Sigmoid colon (tissue), 7 donors: ENCODE results near the gene NR1D2. TPM values are rescaled to one million over a fixed set of nuclear protein-coding genes. Genes with fewer than 3 reads are reported as not detected.
"Not testable (repeated sequence)": the region's sequence is repeated elsewhere in the genome, so short reads cannot be mapped to it uniquely, and the experiment has no call there.

Source experiments
- DNase-seq: peaks from one replicate; pipeline ENCODE4 v3.0.0-alpha.2; 2019
- H3K27ac ChIP-seq, 4 donors: fragments of 200-600 bp; sonication (generic); one replicate each; pipeline ENCODE4 v1.5.1; 2016 to 2019; ENCODE audit warnings: mild to moderate bottlenecking in 1 of 4
- H3K27me3 ChIP-seq, 3 donors: fragments of 200-600 bp; sonication (generic); one replicate each; pipeline ENCODE4 v1.5.1; 2019; ENCODE audit warnings: mild to moderate bottlenecking in 1 of 3
- H3K36me3 ChIP-seq, 4 donors: fragments of 200-600 bp; sonication (generic); one replicate each; pipeline ENCODE4 v1.5.1; 2016 to 2019
- H3K4me1 ChIP-seq, 4 donors: fragments of 200-600 bp; sonication (generic); one replicate each; pipeline ENCODE4 v1.5.1; 2017 to 2019
- H3K4me3 ChIP-seq, 4 donors: fragments of 200-600 bp; sonication (generic); one replicate each; pipeline ENCODE4 v1.5.1; 2017 to 2019; ENCODE audit warnings: mild to moderate bottlenecking in 2 of 4, moderate library complexity in 1 of 4
- H3K9me3 ChIP-seq, 4 donors: fragments of 200-600 bp in 3 of 4; sonication (generic) in 3 of 4; one replicate each; pipeline versions ENCODE4 v1.5.1 to v1.6.1; 2013 to 2019
- EP300 ChIP-seq, 4 donors: sonication (generic); formaldehyde crosslinking; IDR thresholded peaks; one replicate each; pipeline ENCODE4 v1.6.1; 2017; ENCODE audit warnings: antibody characterized with exemption in 4 of 4
- POLR2A ChIP-seq, 2 donors: fragments of 450-650 bp; IDR thresholded peaks; one replicate each; pipeline ENCODE4 v1.6.1; 2016; ENCODE audit warnings: antibody characterized with exemption in 2 of 2, mild to moderate bottlenecking in 2 of 2, moderate library complexity in 2 of 2
- POLR2AphosphoS5 ChIP-seq, 4 donors: sonication (generic); formaldehyde crosslinking; IDR thresholded peaks; one replicate each; pipeline ENCODE4 v1.6.1; 2017; ENCODE audit warnings: antibody characterized with exemption in 4 of 4
- WGBS, 2 donors: extraction: QIAGEN DNeasy Blood & Tissue Kit; methylation state at CpG; one replicate each; pipeline ENCODE4 v1.1.7; 2013; 5-methylcytosine and 5-hydroxymethylcytosine counted together
- intact Hi-C: fragments of 100-400 bp; cut with DNase I; formaldehyde crosslinking; loops from one replicate; pipeline ENCODE4 v1.15.1; 2023
- polyA plus RNA-seq, 3 donors: library from polyadenylated mRNA; stranded (reverse); fragments of 200-250 nt; gene quantifications; one replicate each; pipeline ENCODE4 v1.2.3, GENCODE V29; 2013
- total RNA-seq, 4 donors: library from RNA; depleted of rRNA; stranded (reverse); fragments of >200 nt; gene quantifications; one replicate each; pipeline ENCODE4 v1.1.0, GENCODE V29; 2016
- TF ChIP-seq, protein P1 (sequence below), 4 experiments: fragments of 450-650 bp in 3 of 4; fragments of 200-600 bp in 1 of 4; IDR thresholded peaks; one replicate each; pipeline ENCODE4 v1.5.1; 2016 to 2019; ENCODE audit warnings: antibody characterized with exemption in 4 of 4, mild to moderate bottlenecking in 3 of 4, moderate library complexity in 2 of 4
- donor health status: healthy with polysubstance abuse.
- donor health status: Bipolar disorder and iron deficiency.
- donor health status: healthy.

NR1D2 gene
- total and polyA plus RNA-seq, 7 donors: 7.7 to 63.7 (median 43.8) TPM

DNA sequence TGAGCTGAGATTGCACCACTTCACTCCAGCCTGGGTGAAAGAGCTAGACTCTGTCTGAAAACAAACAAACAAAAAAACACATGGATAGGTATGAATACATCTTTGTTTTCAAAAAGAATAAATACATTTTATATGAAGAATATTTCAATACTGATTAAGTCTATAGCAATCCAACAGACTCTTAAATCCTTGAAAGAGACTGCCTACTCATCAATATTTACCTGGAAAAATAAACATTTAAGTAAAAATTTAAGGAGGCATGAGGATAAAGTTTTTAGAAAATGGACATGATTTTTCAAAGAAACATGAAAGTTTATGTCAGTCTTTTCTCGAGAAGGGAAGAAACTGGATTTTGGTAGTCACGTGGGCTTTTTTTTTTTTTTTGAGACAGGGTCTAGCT lies 33.7 kb upstream of the NR1D2 start:
- intact Hi-C loops: no loop called here
- WGBS, 2 donors: 92 to 96% methylated on average over 2 of the region's 2 CpGs

GRCh38 chr3:23912335-23912734 lies 32.8 kb upstream of the NR1D2 start:
- H3K4me3 ChIP-seq, H3K9me3 ChIP-seq, DNase-seq, H3K27ac ChIP-seq, H3K27me3 ChIP-seq, intact Hi-C loops: not testable (repeated sequence)
- WGBS, 2 donors: 87 to 90% methylated on average over 3 of the region's 3 CpGs
- Histone ChIP-seq H3K4me1 (peaks cover 0 to 29% (median 16%) of the 10 kb centered on the region in 4 donors), H3K36me3 (peaks cover 0 to 32% (median 2%) of the 10 kb centered on the region in 4 donors)

More for the DNA sequence above, 33.7 kb upstream of the NR1D2 start:
- peaks cover 0 to 34% (median 4%) of the 10 kb centered on the region in 4 donors for H3K36me3 ChIP-seq
- H3K27me3 ChIP-seq: no peaks in the 10 kb centered on the region
- DNase-seq: no peak
- no peak for TF ChIP-seq EP300 (IDR thresholded peaks at IDR 0.05)
- TF ChIP-seq, protein P1, sequence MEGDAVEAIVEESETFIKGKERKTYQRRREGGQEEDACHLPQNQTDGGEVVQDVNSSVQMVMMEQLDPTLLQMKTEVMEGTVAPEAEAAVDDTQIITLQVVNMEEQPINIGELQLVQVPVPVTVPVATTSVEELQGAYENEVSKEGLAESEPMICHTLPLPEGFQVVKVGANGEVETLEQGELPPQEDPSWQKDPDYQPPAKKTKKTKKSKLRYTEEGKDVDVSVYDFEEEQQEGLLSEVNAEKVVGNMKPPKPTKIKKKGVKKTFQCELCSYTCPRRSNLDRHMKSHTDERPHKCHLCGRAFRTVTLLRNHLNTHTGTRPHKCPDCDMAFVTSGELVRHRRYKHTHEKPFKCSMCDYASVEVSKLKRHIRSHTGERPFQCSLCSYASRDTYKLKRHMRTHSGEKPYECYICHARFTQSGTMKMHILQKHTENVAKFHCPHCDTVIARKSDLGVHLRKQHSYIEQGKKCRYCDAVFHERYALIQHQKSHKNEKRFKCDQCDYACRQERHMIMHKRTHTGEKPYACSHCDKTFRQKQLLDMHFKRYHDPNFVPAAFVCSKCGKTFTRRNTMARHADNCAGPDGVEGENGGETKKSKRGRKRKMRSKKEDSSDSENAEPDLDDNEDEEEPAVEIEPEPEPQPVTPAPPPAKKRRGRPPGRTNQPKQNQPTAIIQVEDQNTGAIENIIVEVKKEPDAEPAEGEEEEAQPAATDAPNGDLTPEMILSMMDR (IDR thresholded peaks at IDR 0.05): no peak
- TF ChIP-seq POLR2AphosphoS5 (IDR thresholded peaks at IDR 0.05): no peak
- TF ChIP-seq POLR2A (IDR thresholded peaks at IDR 0.05): no peak
- H3K27ac ChIP-seq: no peak overlapping the region
- no peaks in the 10 kb centered on the region for H3K9me3 ChIP-seq
- H3K4me3 ChIP-seq: no peak overlapping the region
- peaks cover 0 to 29% (median 16%) of the 10 kb centered on the region in 4 donors for H3K4me1 ChIP-seq

GRCh38 chr3:23913182-23913581 lies 31.9 kb upstream of the NR1D2 start:
- Histone ChIP-seq H3K27me3 (no peaks in the 10 kb centered on the region), H3K4me3 (no peak overlapping the region), H3K9me3 (no peaks in the 10 kb centered on the region), H3K36me3 (peaks cover 0 to 31% (median 3%) of the 10 kb centered on the region in 4 donors), H3K4me1 (peaks cover 0 to 31% (median 20%) of the 10 kb centered on the region in 4 donors), H3K27ac (no peak overlapping the region)
- 90 to 94% methylated on average over 1 of the region's 1 CpG for WGBS, 2 donors
- intact Hi-C loops: no loop called here
- no peak for DNase-seq
- TF ChIP-seq EP300 (IDR thresholded peaks at IDR 0.05): no peak
- no peak for TF ChIP-seq POLR2A (IDR thresholded peaks at IDR 0.05)
- TF ChIP-seq POLR2AphosphoS5 (IDR thresholded peaks at IDR 0.05): no peak
- TF ChIP-seq, protein P1 (IDR thresholded peaks at IDR 0.05): no peak

GRCh38 chr3:23913873-23914743 lies 31.0 kb upstream of the NR1D2 start:
- H3K27ac ChIP-seq: no peak overlapping the region
- TF ChIP-seq POLR2AphosphoS5 (IDR thresholded peaks at IDR 0.05) (no peak), POLR2A (IDR thresholded peaks at IDR 0.05) (no peak), EP300 (IDR thresholded peaks at IDR 0.05) (no peak)
- TF ChIP-seq, protein P1 (IDR thresholded peaks at IDR 0.05): no peak
- peaks cover 0 to 41% (median 28%) of the 10 kb centered on the region in 4 donors for H3K4me1 ChIP-seq
- 41 to 71% methylated on average over 3 of the region's 3 CpGs for WGBS, 2 donors
- no peak overlapping the region for H3K4me3 ChIP-seq
- DNase-seq: no peak
- intact Hi-C loops: no loop called here
- no peaks in the 10 kb centered on the region for H3K9me3 ChIP-seq
- peaks cover 0 to 34% (median 9%) of the 10 kb centered on the region in 4 donors for H3K36me3 ChIP-seq
- no peaks in the 10 kb centered on the region for H3K27me3 ChIP-seq

DNA sequence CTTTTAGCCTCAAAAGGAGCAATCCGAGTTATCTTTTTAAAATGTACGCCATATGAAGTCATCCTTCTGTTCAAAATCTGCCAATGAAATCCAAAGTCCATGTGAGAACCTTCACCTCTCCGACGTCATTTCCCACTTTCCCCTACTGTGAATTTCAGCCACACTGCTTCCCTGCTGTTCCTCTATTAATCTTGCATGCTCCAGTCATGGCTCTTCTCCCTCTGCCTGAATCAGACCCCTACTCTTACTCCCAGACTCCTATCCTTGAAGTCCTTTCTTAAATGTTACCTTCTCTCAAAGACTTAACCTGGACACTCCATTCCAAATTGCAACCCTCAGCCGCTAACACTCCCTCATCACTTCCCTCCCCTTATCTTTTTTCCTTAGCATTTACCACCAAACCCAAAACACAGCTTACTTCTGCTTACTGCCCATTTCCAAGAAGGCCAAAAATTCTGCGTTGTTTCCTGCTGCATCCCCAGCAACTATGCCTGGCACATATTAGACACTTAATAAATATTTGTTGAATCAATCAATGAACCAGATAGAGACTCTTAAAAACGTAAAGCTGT lies 29.5 kb upstream of the NR1D2 start:
- H3K27me3 ChIP-seq: no peaks in the 10 kb centered on the region
- H3K36me3 ChIP-seq: peaks cover 0 to 34% (median 17%) of the 10 kb centered on the region in 4 donors
- peak overlapping the region; percentile 92 to 96 (median 96) for H3K27ac ChIP-seq
- H3K4me1 ChIP-seq: peaks cover 0 to 53% (median 36%) of the 10 kb centered on the region in 4 donors
- TF ChIP-seq EP300 (IDR thresholded peaks at IDR 0.05) (no peak), POLR2AphosphoS5 (IDR thresholded peaks at IDR 0.05) (no peak), POLR2A (IDR thresholded peaks at IDR 0.05) (no peak)
- TF ChIP-seq, protein P1 (IDR thresholded peaks at IDR 0.05): no peak
- no peak for DNase-seq
- 40 to 58% methylated on average over 7 of the region's 7 CpGs for WGBS, 2 donors
- H3K4me3 ChIP-seq: peak overlapping the region; percentile 76 to 90 (median 86)
- H3K9me3 ChIP-seq: no peaks in the 10 kb centered on the region
- intact Hi-C loops: no loop called here
